Measurements from ENCODE around the gene REM2.

The REM2 gene

DNA sequence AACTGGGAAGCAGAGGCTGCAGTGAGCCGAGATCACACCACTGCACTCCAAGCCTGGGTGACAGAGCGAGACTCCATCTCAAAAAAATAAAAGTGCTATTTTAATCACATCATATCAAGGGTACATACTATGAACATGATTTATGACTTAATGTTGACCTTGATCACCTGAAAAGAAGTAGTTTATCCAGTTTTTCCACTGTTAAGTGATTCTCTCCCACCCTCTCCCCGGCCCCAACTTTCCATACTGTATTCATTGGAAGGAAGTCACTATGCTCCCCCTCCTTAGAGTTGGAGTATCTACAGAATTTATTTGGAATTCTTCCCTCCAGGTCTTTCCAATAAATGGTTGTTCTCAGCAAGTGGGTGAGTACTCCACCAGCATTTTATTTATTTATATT is 49.1 kb downstream of the REM2 start:
- DNase-seq: no peak

DNA sequence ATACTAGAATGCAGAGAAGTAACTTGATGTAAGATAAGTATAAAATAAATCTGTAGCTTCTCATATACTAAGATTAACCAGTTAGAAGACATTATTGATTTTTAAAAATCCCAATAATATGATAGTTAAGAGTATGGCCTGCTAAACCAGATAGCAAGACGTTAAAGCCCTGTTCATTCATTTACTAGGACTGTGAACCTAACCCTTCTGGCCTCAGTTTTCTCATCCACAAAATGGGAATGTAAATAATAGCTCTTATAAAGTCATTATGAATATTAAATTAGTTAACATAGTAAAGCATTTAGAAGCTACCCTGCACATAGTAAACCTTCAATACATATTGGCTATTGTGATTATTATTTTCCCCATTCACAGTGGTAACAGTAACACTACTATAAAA is 52.1 kb downstream of the REM2 start:
- no peak for DNase-seq
